Activated CD4-positive, alpha-beta memory T cell treated with anti-CD3 and anti-CD28 coated beads for 36 hours (primary cell): Measurements from ENCODE around the gene NKX6-2. TPM values are rescaled to one million over a fixed set of nuclear protein-coding genes. Genes with fewer than 3 reads are reported as not detected.
A peak's percentile ranks its signal among the peaks of the same experiment; 100 is the strongest.

Source experiments
- CTCF ChIA-PET: fragments of 350-600 bp; sonication (Branson Sonifier 250); formaldehyde crosslinking; loops from one replicate; lab custom pipeline; 2021; ENCODE audit warnings: antibody characterized with exemption, inconsistent platforms; lab: Charles Lee
- POLR2A ChIA-PET: fragments of 350-600 bp; sonication (Branson Sonifier 250); formaldehyde crosslinking; loops from one replicate; lab custom pipeline; 2021; ENCODE audit warnings: antibody characterized with exemption; lab: Charles Lee
- DNase-seq: peaks from one replicate; pipeline ENCODE4 v3.0.0-alpha.2; 2020
- H3K27ac Mint-ChIP-seq: one replicate; pipeline ENCODE4 v1.8.0; 2021; ENCODE audit warnings: mixed read lengths
- H3K27me3 Mint-ChIP-seq: one replicate; pipeline ENCODE4 v1.8.0; 2021; ENCODE audit warnings: mixed read lengths
- H3K36me3 Mint-ChIP-seq: one replicate; pipeline ENCODE4 v1.8.0; 2021; ENCODE audit warnings: mixed read lengths
- H3K4me1 Mint-ChIP-seq: one replicate; pipeline ENCODE4 v1.8.0; 2021; ENCODE audit warnings: low read depth, mixed read lengths
- H3K4me3 Mint-ChIP-seq: one replicate; pipeline ENCODE4 v1.8.0; 2021; ENCODE audit warnings: mild to moderate bottlenecking, mixed read lengths
- H3K9me3 Mint-ChIP-seq: one replicate; pipeline ENCODE4 v1.8.0; 2021; ENCODE audit warnings: mixed read lengths
- intact Hi-C: fragments of 100-400 bp; cut with micrococcal nuclease; formaldehyde crosslinking; loops from one replicate; pipeline ENCODE4 v1.15.1; 2023
- total RNA-seq, 2 experiments: library from RNA; stranded (reverse); gene quantifications; one replicate each; pipeline ENCODE4 v1.2.3, GENCODE V29; 2021

The NKX6-2 gene
- total RNA-seq, 2 experiments from 2014 or later, result not detected

- no peaks in the 10 kb centered on the region for H3K4me1 Mint-ChIP-seq
- ChIA-PET POLR2A (no interaction called here), CTCF (interaction anchor here (1.5 kb wide), 1 partner anchor 136 kb away, joined by 5 read pairs; no protein-coding TSS in a partner anchor)
- H3K4me3 Mint-ChIP-seq, result no peak overlapping the region
- intact Hi-C loops, result no loop called here
- no peak for DNase-seq
- peaks cover 6% of the 10 kb centered on the region for H3K27me3 Mint-ChIP-seq
- H3K27ac Mint-ChIP-seq, result no peak overlapping the region
- H3K9me3 Mint-ChIP-seq, result no peaks in the 10 kb centered on the region
- H3K36me3 Mint-ChIP-seq, result no peaks in the 10 kb centered on the region
Measured at GRCh38 chr10:132790934-132791829, 5.2 kb upstream of the NKX6-2 start.

- H3K27ac Mint-ChIP-seq, result no peak overlapping the region
- CTCF ChIA-PET, result interaction anchor here (1.5 kb wide), 1 partner anchor 136 kb away, joined by 5 read pairs; no protein-coding TSS in a partner anchor
- POLR2A ChIA-PET, result no interaction called here
- no peaks in the 10 kb centered on the region for H3K4me1 Mint-ChIP-seq
- peaks cover 6% of the 10 kb centered on the region for H3K27me3 Mint-ChIP-seq
- H3K4me3 Mint-ChIP-seq, result no peak overlapping the region
- H3K9me3 Mint-ChIP-seq, result no peaks in the 10 kb centered on the region
- no peaks in the 10 kb centered on the region for H3K36me3 Mint-ChIP-seq
- no peak for DNase-seq
- intact Hi-C loops, result no loop called here
Measured at GRCh38 chr10:132790470-132790869, 4.5 kb upstream of the NKX6-2 start.

- Mint-ChIP-seq H3K27ac (no peak overlapping the region), H3K27me3 (peaks cover 9% of the 10 kb centered on the region), H3K4me1 (no peaks in the 10 kb centered on the region), H3K4me3 (no peak overlapping the region), H3K9me3 (no peaks in the 10 kb centered on the region), H3K36me3 (no peaks in the 10 kb centered on the region)
- DNase-seq, result no peak
- intact Hi-C loops, result loop anchor here (5.0 kb wide), 1 partner anchor 137 kb away; no protein-coding TSS in a partner anchor
- POLR2A ChIA-PET, result no interaction called here
- CTCF ChIA-PET, result interaction anchor here (1.5 kb wide), 1 partner anchor 135 kb away, joined by 5 read pairs; no protein-coding TSS in a partner anchor
Measured at GRCh38 chr10:132789659-132790148, 3.8 kb upstream of the NKX6-2 start.

DNA sequence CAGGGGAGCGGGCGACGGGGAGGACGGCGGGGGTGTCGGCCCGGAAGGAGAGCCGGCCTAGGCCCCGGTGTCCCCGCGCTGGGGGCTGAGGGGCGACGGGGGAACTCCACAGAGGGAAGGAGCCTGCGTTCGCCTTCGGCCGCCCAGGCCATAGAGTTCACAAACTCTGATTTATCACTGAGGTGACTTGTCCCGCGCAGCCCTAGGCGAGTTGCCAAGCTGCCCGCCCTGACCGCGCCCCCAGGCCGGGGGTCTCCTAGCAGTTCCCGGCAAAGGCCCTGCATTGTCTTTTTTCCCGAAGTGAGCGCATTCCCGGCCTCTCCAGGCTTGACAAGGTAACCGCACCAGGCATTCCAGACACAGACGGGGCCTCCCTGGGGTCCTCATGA lies 2.9 kb upstream of the NKX6-2 start:
- no peaks in the 10 kb centered on the region for H3K9me3 Mint-ChIP-seq
- ChIA-PET POLR2A (no interaction called here), CTCF (interaction anchor here (1.0 kb wide), 1 partner anchor 134 kb away, joined by 4 read pairs; no protein-coding TSS in a partner anchor)
- no peaks in the 10 kb centered on the region for H3K36me3 Mint-ChIP-seq
- peaks cover 11% of the 10 kb centered on the region for H3K27me3 Mint-ChIP-seq
- H3K27ac Mint-ChIP-seq, result no peak overlapping the region
- no peaks in the 10 kb centered on the region for H3K4me1 Mint-ChIP-seq
- H3K4me3 Mint-ChIP-seq, result no peak overlapping the region
- intact Hi-C loops, result loop anchor here (5.0 kb wide), 1 partner anchor 137 kb away; no protein-coding TSS in a partner anchor
- no peak for DNase-seq

DNA sequence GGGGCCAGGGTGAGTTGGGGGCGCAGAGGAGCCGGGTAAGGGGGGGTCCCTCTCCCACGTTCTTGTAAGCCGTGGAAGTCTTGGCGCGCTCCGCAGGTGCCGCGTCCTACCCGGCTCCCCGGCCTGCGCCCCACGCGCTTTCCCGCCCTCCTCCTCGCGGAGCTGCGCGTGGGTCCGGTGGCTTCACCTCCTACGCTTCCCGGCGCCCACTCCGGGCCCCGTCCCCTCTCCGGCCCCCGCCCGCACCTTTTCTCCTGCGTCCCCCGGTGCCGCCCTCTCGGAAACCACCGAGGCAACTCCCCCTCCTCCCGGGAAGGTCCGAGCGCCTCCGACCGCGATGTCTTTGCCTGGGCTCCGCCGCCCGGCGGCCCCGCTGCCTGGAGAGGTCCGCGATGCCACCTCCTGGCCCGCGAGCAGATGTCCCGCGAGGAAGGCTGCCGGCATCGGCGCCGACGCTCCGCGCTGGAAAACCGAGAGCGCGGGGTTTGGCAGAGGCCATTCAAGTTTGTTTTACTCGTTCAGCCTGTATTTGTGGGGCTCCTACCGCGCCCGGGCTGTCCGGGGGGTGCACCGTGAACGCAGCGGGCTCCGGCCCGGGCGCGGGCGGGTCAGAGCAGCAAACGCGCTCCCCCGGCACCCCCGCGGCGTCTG lies 2.4 kb upstream of the NKX6-2 start:
- POLR2A ChIA-PET, result no interaction called here
- Mint-ChIP-seq H3K4me1 (no peaks in the 10 kb centered on the region), H3K9me3 (no peaks in the 10 kb centered on the region), H3K27me3 (peaks cover 15% of the 10 kb centered on the region), H3K4me3 (no peak overlapping the region), H3K27ac (no peak overlapping the region), H3K36me3 (peaks cover 4% of the 10 kb centered on the region)
- peak; percentile 20 for DNase-seq
- intact Hi-C loops, result loop anchor here (5.0 kb wide), 1 partner anchor 136 kb away; no protein-coding TSS in a partner anchor
- CTCF ChIA-PET, result interaction anchor here (1.0 kb wide), 1 partner anchor 133 kb away, joined by 4 read pairs; no protein-coding TSS in a partner anchor

- intact Hi-C loops, result loop anchor here (5.0 kb wide), 1 partner anchor 135 kb away; no protein-coding TSS in a partner anchor
Measured at GRCh38 chr10:132787495-132788179, 1.7 kb upstream of the NKX6-2 start.

GRCh38 chr10:132786884-132787494 lies 1.0 kb upstream of the NKX6-2 start:
- no peaks in the 10 kb centered on the region for H3K9me3 Mint-ChIP-seq
- no peak overlapping the region for H3K27ac Mint-ChIP-seq
- ChIA-PET CTCF (no interaction called here), POLR2A (no interaction called here)
- no peak for DNase-seq
- H3K27me3 Mint-ChIP-seq, result peaks cover 18% of the 10 kb centered on the region
- intact Hi-C loops, result loop anchor here (5.0 kb wide), 1 partner anchor 135 kb away; no protein-coding TSS in a partner anchor
- H3K4me3 Mint-ChIP-seq, result no peak overlapping the region
- H3K4me1 Mint-ChIP-seq, result no peaks in the 10 kb centered on the region
- H3K36me3 Mint-ChIP-seq, result peaks cover 10% of the 10 kb centered on the region

More at GRCh38 chr10:132787495-132788179, 1.7 kb upstream of the NKX6-2 start:
- Mint-ChIP-seq H3K36me3 (peaks cover 9% of the 10 kb centered on the region), H3K4me1 (no peaks in the 10 kb centered on the region), H3K9me3 (no peaks in the 10 kb centered on the region), H3K4me3 (no peak overlapping the region), H3K27ac (no peak overlapping the region), H3K27me3 (peaks cover 18% of the 10 kb centered on the region)
- POLR2A ChIA-PET, result no interaction called here
- no peak for DNase-seq
- CTCF ChIA-PET, result interaction anchor here (1.0 kb wide), 1 partner anchor 133 kb away, joined by 4 read pairs; no protein-coding TSS in a partner anchor

DNA sequence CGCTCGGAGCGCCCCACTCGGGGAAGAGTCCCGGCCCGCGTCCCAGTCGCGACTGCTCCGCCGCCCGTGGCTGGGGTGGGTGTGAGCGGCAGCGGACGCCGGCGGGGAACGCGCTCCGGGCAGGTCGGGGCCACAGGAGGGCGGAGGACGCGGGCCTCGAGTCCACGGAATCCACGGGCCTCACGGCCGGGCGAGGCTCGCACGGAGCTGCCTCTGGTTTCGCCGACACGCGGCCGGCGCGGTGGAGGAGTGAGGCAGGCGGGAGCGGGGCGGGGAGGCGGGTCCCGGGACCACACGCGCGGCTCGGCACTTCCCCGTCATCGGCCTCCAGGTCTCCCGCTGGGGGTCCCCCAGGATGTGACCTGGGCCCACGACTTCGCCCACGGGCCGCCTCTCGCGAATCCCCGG lies 533 bp upstream of the NKX6-2 start:
- Mint-ChIP-seq H3K36me3 (peaks cover 15% of the 10 kb centered on the region), H3K27me3 (peaks cover 18% of the 10 kb centered on the region), H3K4me1 (no peaks in the 10 kb centered on the region), H3K9me3 (no peaks in the 10 kb centered on the region), H3K4me3 (no peak overlapping the region), H3K27ac (no peak overlapping the region)
- intact Hi-C loops, result loop anchor here (5.0 kb wide), 1 partner anchor 134 kb away; no protein-coding TSS in a partner anchor
- no peak for DNase-seq
- ChIA-PET POLR2A (no interaction called here), CTCF (no interaction called here)

- ChIA-PET POLR2A (no interaction called here), CTCF (interaction anchor here (1.0 kb wide), 1 partner anchor 131 kb away, joined by 4 read pairs; no protein-coding TSS in a partner anchor)
- no peak for DNase-seq
- Mint-ChIP-seq H3K9me3 (no peaks in the 10 kb centered on the region), H3K27me3 (peaks cover 15% of the 10 kb centered on the region), H3K4me3 (no peak overlapping the region), H3K36me3 (peaks cover 23% of the 10 kb centered on the region), H3K27ac (no peak overlapping the region), H3K4me1 (no peaks in the 10 kb centered on the region)
- intact Hi-C loops, result loop anchor here (5.0 kb wide), 1 partner anchor 133 kb away; no protein-coding TSS in a partner anchor
Measured at GRCh38 chr10:132784866-132785722, 853 bp downstream of the NKX6-2 start.

DNA sequence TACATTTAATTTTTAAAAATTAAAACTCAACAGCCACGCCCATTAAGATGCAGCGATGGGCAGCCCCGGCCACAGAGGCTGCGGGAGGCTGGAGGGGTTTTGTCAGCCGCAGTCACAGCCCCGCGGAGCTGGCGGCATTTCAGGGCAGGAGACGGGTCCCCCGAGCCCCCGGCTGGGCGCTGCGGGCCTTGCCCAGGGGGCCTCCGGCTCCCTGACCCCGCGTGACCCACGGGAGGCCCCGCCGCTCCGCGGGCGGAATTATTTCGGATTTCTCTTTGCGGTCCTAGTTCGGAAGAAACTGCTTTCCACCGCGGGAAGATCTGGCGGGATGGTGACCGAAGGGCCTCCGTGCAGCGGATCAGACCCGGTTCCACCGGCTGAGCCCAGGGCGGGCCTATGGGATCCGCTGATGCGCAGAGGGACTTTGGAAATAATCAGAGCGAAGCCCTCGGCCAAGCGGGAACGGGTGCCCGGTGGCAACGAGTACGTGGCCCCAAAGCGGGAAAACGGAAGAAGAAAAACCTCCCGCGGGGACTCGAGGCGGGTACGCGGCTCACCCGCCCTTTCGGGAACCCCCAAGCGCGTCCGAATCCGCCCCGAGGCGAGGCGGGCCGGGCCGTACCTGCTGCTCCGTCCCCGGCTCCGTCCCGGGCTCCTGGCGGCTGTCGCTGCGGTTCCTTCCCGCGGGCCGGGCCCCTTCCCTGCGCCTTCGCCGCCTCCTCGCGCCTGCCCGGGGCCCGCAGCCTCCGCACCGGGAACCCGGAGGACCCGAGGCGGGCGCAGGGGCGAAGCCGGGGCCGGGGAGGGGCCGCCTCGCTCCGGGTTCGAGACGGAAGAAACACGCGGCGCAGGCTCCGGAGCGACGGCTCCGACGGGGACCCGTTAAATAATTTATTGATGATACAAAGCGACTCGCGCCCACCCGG lies 1.7 kb downstream of the NKX6-2 start:
- peaks cover 26% of the 10 kb centered on the region for H3K36me3 Mint-ChIP-seq
- no peaks in the 10 kb centered on the region for H3K9me3 Mint-ChIP-seq
- H3K27me3 Mint-ChIP-seq, result peaks cover 15% of the 10 kb centered on the region
- ChIA-PET POLR2A (no interaction called here), CTCF (interaction anchor here (0.7 kb wide), 1 partner anchor 128 kb away, joined by 4 read pairs; no protein-coding TSS in a partner anchor)
- no peak overlapping the region for H3K4me3 Mint-ChIP-seq
- intact Hi-C loops, result no loop called here
- H3K4me1 Mint-ChIP-seq, result no peaks in the 10 kb centered on the region
- H3K27ac Mint-ChIP-seq, result no peak overlapping the region
- DNase-seq, result no peak
